Lower leg skin (tissue), 3 donors: ENCODE data around the gene SLC41A2.

ENCODE experiments used
- POLR2A ChIP-seq, 2 donors: fragments of 450-650 bp; IDR thresholded peaks; one replicate each; pipeline ENCODE4 v1.6.1; 2016 to 2017; ENCODE audit warnings: antibody characterized with exemption in 2 of 2, mild to moderate bottlenecking in 1 of 2, moderate library complexity in 1 of 2
- TF ChIP-seq, protein P1 (sequence below), 3 donors: fragments of 450-650 bp; IDR thresholded peaks; one replicate each; pipeline ENCODE4 v1.5.1; 2016; ENCODE audit warnings: antibody characterized with exemption in 3 of 3, mild to moderate bottlenecking in 3 of 3, moderate library complexity in 2 of 3

DNA sequence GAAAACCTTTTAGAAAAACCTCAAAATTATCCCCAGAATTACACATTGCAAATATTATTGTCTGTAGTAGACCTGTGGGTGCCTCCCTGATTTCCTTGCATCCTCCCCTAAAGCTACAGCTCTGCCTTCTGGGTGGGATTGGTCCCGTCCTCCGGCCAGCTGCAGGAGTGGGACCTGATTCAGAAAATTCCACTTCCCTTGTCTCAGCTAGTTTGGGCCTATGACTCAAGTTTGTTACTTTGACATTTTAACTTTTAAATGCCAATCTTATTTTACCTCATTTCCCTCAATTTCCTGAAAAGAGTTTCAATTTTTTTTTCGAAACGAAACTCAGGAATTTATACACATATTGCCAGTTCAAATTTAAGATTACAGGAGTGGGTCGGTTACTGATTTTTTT lies 13.2 kb upstream of the SLC41A2 start:
- TF ChIP-seq, protein P1, sequence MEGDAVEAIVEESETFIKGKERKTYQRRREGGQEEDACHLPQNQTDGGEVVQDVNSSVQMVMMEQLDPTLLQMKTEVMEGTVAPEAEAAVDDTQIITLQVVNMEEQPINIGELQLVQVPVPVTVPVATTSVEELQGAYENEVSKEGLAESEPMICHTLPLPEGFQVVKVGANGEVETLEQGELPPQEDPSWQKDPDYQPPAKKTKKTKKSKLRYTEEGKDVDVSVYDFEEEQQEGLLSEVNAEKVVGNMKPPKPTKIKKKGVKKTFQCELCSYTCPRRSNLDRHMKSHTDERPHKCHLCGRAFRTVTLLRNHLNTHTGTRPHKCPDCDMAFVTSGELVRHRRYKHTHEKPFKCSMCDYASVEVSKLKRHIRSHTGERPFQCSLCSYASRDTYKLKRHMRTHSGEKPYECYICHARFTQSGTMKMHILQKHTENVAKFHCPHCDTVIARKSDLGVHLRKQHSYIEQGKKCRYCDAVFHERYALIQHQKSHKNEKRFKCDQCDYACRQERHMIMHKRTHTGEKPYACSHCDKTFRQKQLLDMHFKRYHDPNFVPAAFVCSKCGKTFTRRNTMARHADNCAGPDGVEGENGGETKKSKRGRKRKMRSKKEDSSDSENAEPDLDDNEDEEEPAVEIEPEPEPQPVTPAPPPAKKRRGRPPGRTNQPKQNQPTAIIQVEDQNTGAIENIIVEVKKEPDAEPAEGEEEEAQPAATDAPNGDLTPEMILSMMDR (IDR thresholded peaks at IDR 0.05) = no peak
- no peak for TF ChIP-seq POLR2A (IDR thresholded peaks at IDR 0.05)
